BJ (cell line): ENCODE data around the gene SLAMF8. TPM values are rescaled to one million over a fixed set of nuclear protein-coding genes. Genes with fewer than 3 reads are reported as not detected.

Source experiments
- CTCF ChIA-PET: fragments of 350-600 bp; formaldehyde crosslinking; extraction: SDS; loops from one replicate; lab custom pipeline; 2021; ENCODE audit warnings: antibody characterized with exemption, inconsistent platforms; lab: Yijun Ruan, JAX
- POLR2A ChIA-PET: fragments of 300-600 bp; sonication (Branson Sonifier 250); formaldehyde crosslinking; extraction: SDS; loops from one replicate; lab custom pipeline; 2021; ENCODE audit warnings: antibody characterized with exemption; lab: Charles Lee
- DNase-seq: peaks from one replicate; pipeline ENCODE4 v3.0.0-alpha.2; 2011; ENCODE audit warnings: low read depth
- H3K27me3 ChIP-seq: 2 replicates; pipeline ENCODE4 v1.6.0; 2011; ENCODE audit warnings: low read length; ENCODE audit not compliant: control insufficient read depth, insufficient read depth
- H3K36me3 ChIP-seq: 2 replicates; pipeline ENCODE4 v1.5.1; 2011; ENCODE audit warnings: low read length; ENCODE audit not compliant: control insufficient read depth, insufficient read depth
- H3K4me3 ChIP-seq: 2 replicates; pipeline ENCODE4 v1.5.1; 2011; ENCODE audit warnings: low read depth, mild to moderate bottlenecking, control low read depth, low read length
- CTCF ChIP-seq: IDR thresholded peaks from 2 replicates; pipeline ENCODE4 v1.5.1; 2011; ENCODE audit warnings: low read depth, mild to moderate bottlenecking, control low read depth, inconsistent platforms, low read length, moderate library complexity; ENCODE audit not compliant: insufficient read depth
- polyA plus RNA-seq: library from polyadenylated mRNA; depleted of rRNA; stranded (reverse); fragments of >200 nt; gene quantifications from 2 replicates; pipeline ENCODE4 v1.2.3, GENCODE V29; 2011

Gene SLAMF8
- polyA plus RNA-seq, 1 experiment, result 0.06 TPM

GRCh38 chr1:159853417-159854115 is 26.9 kb downstream of the SLAMF8 start:
- POLR2A ChIA-PET, result interaction anchor here (1.2 kb wide), 1 partner anchor 23 kb away, joined by 4 read pairs; no protein-coding TSS in a partner anchor
- TF ChIP-seq CTCF, result no peak
- CTCF ChIA-PET, result interaction anchor here (0.6 to 2.4 kb wide), 6 partner anchors 17 to 55 kb away, joined by 3 to 8 read pairs (median 4); no protein-coding TSS in a partner anchor
- no peaks in the 10 kb centered on the region for H3K27me3 ChIP-seq
- H3K36me3 ChIP-seq, result no peaks in the 10 kb centered on the region
- DNase-seq, result no peak
- peak overlapping the region; percentile 66 for H3K4me3 ChIP-seq

GRCh38 chr1:159854116-159854692 is 27.5 kb downstream of the SLAMF8 start:
- CTCF ChIA-PET, result interaction anchor here (0.6 to 2.4 kb wide), 6 partner anchors 18 to 55 kb away, joined by 3 to 8 read pairs (median 4); no protein-coding TSS in a partner anchor
- TF ChIP-seq CTCF, result no peak
- POLR2A ChIA-PET, result interaction anchor here (1.2 kb wide), 1 partner anchor 24 kb away, joined by 4 read pairs; no protein-coding TSS in a partner anchor
- Histone ChIP-seq H3K36me3 (no peaks in the 10 kb centered on the region), H3K4me3 (peak overlapping the region; percentile 66), H3K27me3 (no peaks in the 10 kb centered on the region)
- DNase-seq, result no peak

GRCh38 chr1:159854693-159855192 is 28.1 kb downstream of the SLAMF8 start:
- DNase-seq, result peak; percentile 39
- Histone ChIP-seq H3K36me3 (no peaks in the 10 kb centered on the region), H3K4me3 (peak overlapping the region; percentile 66), H3K27me3 (no peaks in the 10 kb centered on the region)
- POLR2A ChIA-PET, result no interaction called here
- CTCF ChIA-PET, result interaction anchor here (0.6 to 2.4 kb wide), 5 partner anchors 18 to 722 kb away, joined by 3 to 8 read pairs (median 5); no protein-coding TSS in a partner anchor
- no peak for TF ChIP-seq CTCF

GRCh38 chr1:159855709-159856108 is 29.0 kb downstream of the SLAMF8 start:
- CTCF ChIA-PET, result interaction anchor here (0.7 to 1.5 kb wide), 4 partner anchors 11 to 57 kb away, joined by 3 to 6 read pairs (median 3); no protein-coding TSS in a partner anchor
- H3K4me3 ChIP-seq, result peak overlapping the region; percentile 66; the same call in 1 of the 2 replicates
- POLR2A ChIA-PET, result no interaction called here
- H3K27me3 ChIP-seq, result no peaks in the 10 kb centered on the region
- H3K36me3 ChIP-seq, result no peaks in the 10 kb centered on the region
- no peak for DNase-seq
- no peak for TF ChIP-seq CTCF

- Histone ChIP-seq H3K4me3 (no peak overlapping the region), H3K36me3 (no peaks in the 10 kb centered on the region), H3K27me3 (no peaks in the 10 kb centered on the region)
- TF ChIP-seq CTCF, result no peak
- POLR2A ChIA-PET, result interaction anchor here (0.6 kb wide), 1 partner anchor 225 kb away, joined by 3 read pairs; the partner anchor contains the start of gene KCNJ9
- CTCF ChIA-PET, result interaction anchor here (1.5 kb wide), 1 partner anchor 13 kb away, joined by 3 read pairs; no protein-coding TSS in a partner anchor
- no peak for DNase-seq
These were observed 29.9 kb downstream of the SLAMF8 start for GRCh38 chr1:159856576-159856975.
